DND-41 (cell line): Measurements from ENCODE around the gene DAAM2.
A peak's percentile ranks its signal among the peaks of the same experiment; 100 is the strongest.

ENCODE experiments used
- ATAC-seq: fragments of 200-7000 bp; cut with Tn5 transposase; 3 replicates; pipeline ENCODE4 v1.9.1; 2021; ENCODE audit warnings: low read depth; ENCODE audit not compliant: insufficient read depth
- DNase-seq: peaks from one replicate; pipeline ENCODE4 v3.0.0-alpha.2; 2020
- H2AFZ ChIP-seq: 2 replicates; pipeline ENCODE4 v1.6.0; 2012; ENCODE audit warnings: low read depth, low read length
- H3K27ac ChIP-seq: 2 replicates; pipeline ENCODE4 v1.5.1; 2012; ENCODE audit warnings: low read length, inconsistent platforms
- H3K27me3 ChIP-seq: fragments of 200-600 bp; sonication (generic); 2 replicates; pipeline ENCODE4 v1.6.0; 2012; ENCODE audit warnings: low read length, mild to moderate bottlenecking, inconsistent platforms; ENCODE audit not compliant: insufficient read depth, poor library complexity
- H3K36me3 ChIP-seq: 2 replicates; pipeline ENCODE4 v1.5.1; 2012; ENCODE audit warnings: low read length, inconsistent platforms; ENCODE audit not compliant: insufficient read depth
- H3K4me1 ChIP-seq: 2 replicates; pipeline ENCODE4 v1.5.1; 2012; ENCODE audit warnings: mild to moderate bottlenecking, low read length; ENCODE audit not compliant: insufficient read depth
- H3K4me2 ChIP-seq: 2 replicates; pipeline ENCODE4 v1.6.0; 2012; ENCODE audit warnings: mild to moderate bottlenecking, moderate library complexity, low read length, inconsistent platforms; ENCODE audit not compliant: insufficient read depth
- H3K4me3 ChIP-seq, 2 experiments: fragments of 200-600 bp in 1 of 2; shearing (Covaris generic) in 1 of 2; 2 replicates each; pipeline ENCODE4 v1.5.1; 2012 to 2016; ENCODE audit warnings: inconsistent platforms in 2 of 2, low read length in 2 of 2, mild to moderate bottlenecking in 2 of 2, low read depth in 1 of 2, moderate library complexity in 1 of 2
- H3K79me2 ChIP-seq: 2 replicates; pipeline ENCODE4 v1.6.0; 2012; ENCODE audit warnings: low read length, inconsistent platforms; ENCODE audit not compliant: insufficient read depth
- H3K9ac ChIP-seq: 2 replicates; pipeline ENCODE4 v1.6.0; 2012; ENCODE audit warnings: low read depth, mild to moderate bottlenecking, inconsistent platforms, low read length, moderate library complexity
- H3K9me3 ChIP-seq: 2 replicates; pipeline ENCODE4 v1.5.1; 2012; ENCODE audit warnings: low read length, moderate library complexity, mild to moderate bottlenecking, inconsistent platforms; ENCODE audit not compliant: insufficient read depth, severe bottlenecking
- H4K20me1 ChIP-seq: 2 replicates; pipeline ENCODE4 v1.6.0; 2012; ENCODE audit warnings: low read length; ENCODE audit not compliant: insufficient read depth
- EZH2 ChIP-seq: IDR thresholded peaks from 3 replicates; pipeline ENCODE4 v1.6.1; 2012; ENCODE audit warnings: borderline replicate concordance, low read depth, mild to moderate bottlenecking, moderate library complexity, low read length, inconsistent platforms; ENCODE audit not compliant: severe bottlenecking
- TF ChIP-seq, protein P1 (sequence below): IDR thresholded peaks from 2 replicates; pipeline ENCODE4 v1.5.1; 2012; ENCODE audit warnings: borderline replicate concordance, low read length, moderate library complexity, mild to moderate bottlenecking; ENCODE audit not compliant: poor library complexity, severe bottlenecking; ENCODE audit errors: extremely low read depth

Gene DAAM2

DNA sequence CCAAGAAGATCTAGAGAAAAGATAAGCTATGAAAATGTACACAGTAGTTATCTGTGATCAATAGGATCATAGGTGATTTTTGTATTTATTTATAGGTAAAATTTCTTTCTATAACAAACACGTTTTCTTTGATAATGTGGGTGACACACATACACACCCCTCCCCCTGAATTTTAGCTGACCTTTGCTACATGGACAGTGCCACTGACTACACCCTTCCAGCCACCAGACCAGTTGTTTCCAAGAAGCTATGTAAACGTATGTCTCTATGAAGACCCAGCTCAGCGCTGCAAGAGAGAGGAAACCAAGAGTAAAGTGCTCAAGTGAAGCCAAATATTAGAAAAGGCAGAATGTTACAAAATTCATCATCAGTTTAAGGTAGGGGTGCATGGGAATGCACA is 125.8 kb downstream of the DAAM2 start:
- H4K20me1 ChIP-seq, result no peaks in the 10 kb centered on the region
- ATAC-seq, result no peak

DNA sequence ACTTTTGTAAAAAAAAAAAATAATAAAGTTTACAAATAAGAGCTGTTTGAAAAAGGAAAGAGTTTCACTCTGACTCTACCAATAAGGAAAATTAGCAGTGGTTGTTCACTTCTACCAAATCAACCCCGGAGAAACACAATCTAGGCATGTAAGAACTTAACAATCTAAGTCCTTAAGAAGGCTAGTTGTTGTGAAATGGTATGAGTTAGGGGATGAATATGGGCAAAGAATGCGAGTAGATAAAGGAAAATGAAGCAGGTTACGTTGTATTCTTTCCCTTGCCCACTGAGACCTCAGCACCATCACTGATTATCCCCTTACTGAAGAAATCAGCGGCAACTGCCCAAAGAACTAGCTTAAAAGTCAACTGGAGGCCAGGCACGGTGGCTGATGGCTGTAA is 126.7 kb downstream of the DAAM2 start:
- no peak overlapping the region for H3K9ac ChIP-seq
- H3K36me3 ChIP-seq, result no peaks in the 10 kb centered on the region
- no peak overlapping the region for H2AFZ ChIP-seq
- no peaks in the 10 kb centered on the region for H3K79me2 ChIP-seq
- TF ChIP-seq, protein P1, sequence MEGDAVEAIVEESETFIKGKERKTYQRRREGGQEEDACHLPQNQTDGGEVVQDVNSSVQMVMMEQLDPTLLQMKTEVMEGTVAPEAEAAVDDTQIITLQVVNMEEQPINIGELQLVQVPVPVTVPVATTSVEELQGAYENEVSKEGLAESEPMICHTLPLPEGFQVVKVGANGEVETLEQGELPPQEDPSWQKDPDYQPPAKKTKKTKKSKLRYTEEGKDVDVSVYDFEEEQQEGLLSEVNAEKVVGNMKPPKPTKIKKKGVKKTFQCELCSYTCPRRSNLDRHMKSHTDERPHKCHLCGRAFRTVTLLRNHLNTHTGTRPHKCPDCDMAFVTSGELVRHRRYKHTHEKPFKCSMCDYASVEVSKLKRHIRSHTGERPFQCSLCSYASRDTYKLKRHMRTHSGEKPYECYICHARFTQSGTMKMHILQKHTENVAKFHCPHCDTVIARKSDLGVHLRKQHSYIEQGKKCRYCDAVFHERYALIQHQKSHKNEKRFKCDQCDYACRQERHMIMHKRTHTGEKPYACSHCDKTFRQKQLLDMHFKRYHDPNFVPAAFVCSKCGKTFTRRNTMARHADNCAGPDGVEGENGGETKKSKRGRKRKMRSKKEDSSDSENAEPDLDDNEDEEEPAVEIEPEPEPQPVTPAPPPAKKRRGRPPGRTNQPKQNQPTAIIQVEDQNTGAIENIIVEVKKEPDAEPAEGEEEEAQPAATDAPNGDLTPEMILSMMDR, result no peak
- no peak for TF ChIP-seq EZH2
- DNase-seq, result no peak
- H3K4me1 ChIP-seq, result peaks cover 17% of the 10 kb centered on the region
- H3K27me3 ChIP-seq, result no peaks in the 10 kb centered on the region
- no peaks in the 10 kb centered on the region for H4K20me1 ChIP-seq
- H3K4me2 ChIP-seq, result no peak overlapping the region
- no peak overlapping the region for H3K4me3 ChIP-seq
- ATAC-seq, result no peak
- H3K9me3 ChIP-seq, result no peaks in the 10 kb centered on the region
- no peak overlapping the region for H3K27ac ChIP-seq

More for the DNA sequence above, 125.8 kb downstream of the DAAM2 start:
- Histone ChIP-seq H3K4me1 (peaks cover 9% of the 10 kb centered on the region), H2AFZ (no peak overlapping the region), H3K79me2 (no peaks in the 10 kb centered on the region), H3K27ac (no peak overlapping the region), H3K9me3 (no peaks in the 10 kb centered on the region), H3K27me3 (no peaks in the 10 kb centered on the region), H3K4me2 (no peak overlapping the region), H3K4me3 (no peak overlapping the region), H3K36me3 (no peaks in the 10 kb centered on the region), H3K9ac (no peak overlapping the region)
- TF ChIP-seq, protein P1, result no peak
- no peak for TF ChIP-seq EZH2
- DNase-seq, result no peak

GRCh38 chr6:39920157-39920556 is 128.0 kb downstream of the DAAM2 start:
- no peak overlapping the region for H3K4me3 ChIP-seq
- no peaks in the 10 kb centered on the region for H3K36me3 ChIP-seq
- H3K79me2 ChIP-seq, result no peaks in the 10 kb centered on the region
- no peak overlapping the region for H2AFZ ChIP-seq
- H3K4me2 ChIP-seq, result no peak overlapping the region
- H3K27ac ChIP-seq, result no peak overlapping the region
- TF ChIP-seq, protein P1, result no peak
- TF ChIP-seq EZH2, result no peak
- no peaks in the 10 kb centered on the region for H3K27me3 ChIP-seq
- H3K4me1 ChIP-seq, result peaks cover 19% of the 10 kb centered on the region
- ATAC-seq, result no peak
- H3K9me3 ChIP-seq, result no peaks in the 10 kb centered on the region
- H3K9ac ChIP-seq, result no peak overlapping the region
- H4K20me1 ChIP-seq, result no peaks in the 10 kb centered on the region
- no peak for DNase-seq

DNA sequence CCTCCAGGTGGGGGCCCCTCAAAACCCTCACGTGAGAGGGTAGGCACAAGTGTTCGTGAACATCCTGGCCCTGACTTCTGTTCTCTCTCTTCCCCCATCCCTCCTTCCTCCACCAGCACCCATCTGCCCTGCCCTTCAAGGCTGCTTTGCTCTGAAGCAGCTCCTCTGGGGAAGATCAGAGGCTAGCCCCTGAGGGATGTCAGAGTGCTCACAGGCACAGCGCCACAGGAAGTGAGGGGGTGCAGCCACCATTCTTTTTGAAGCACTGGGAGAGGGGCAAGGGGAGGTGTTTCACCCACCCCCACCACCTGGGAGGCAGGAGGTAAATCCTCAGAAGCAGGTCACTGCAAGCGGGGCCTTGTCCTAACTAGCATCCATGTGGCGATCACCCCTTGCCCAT is 130.6 kb downstream of the DAAM2 start:
- H3K4me1 ChIP-seq, result peaks cover 19% of the 10 kb centered on the region
- no peak overlapping the region for H3K4me2 ChIP-seq
- no peak overlapping the region for H3K4me3 ChIP-seq
- H3K9me3 ChIP-seq, result no peaks in the 10 kb centered on the region
- H3K79me2 ChIP-seq, result no peaks in the 10 kb centered on the region
- DNase-seq, result peak; percentile 66
- ATAC-seq, result peak; percentile 95
- peak overlapping the region; percentile 64 for H3K27ac ChIP-seq
- H3K36me3 ChIP-seq, result no peaks in the 10 kb centered on the region
- H4K20me1 ChIP-seq, result no peaks in the 10 kb centered on the region
- H2AFZ ChIP-seq, result peak overlapping the region; percentile 46
- TF ChIP-seq EZH2, result no peak
- TF ChIP-seq, protein P1, result no peak
- H3K9ac ChIP-seq, result no peak overlapping the region
- no peaks in the 10 kb centered on the region for H3K27me3 ChIP-seq
